HG02981 (cell line): ENCODE measurements around the gene PF4V1.

Experiments used
- ATAC-seq: cut with Tn5 transposase; IDR thresholded peaks from one replicate; pipeline ENCODE4 v1.9.1; 2021; ENCODE audit warnings: mild to moderate bottlenecking, moderate library complexity; ENCODE audit not compliant: unreplicated experiment

PF4V1 gene, protein sequence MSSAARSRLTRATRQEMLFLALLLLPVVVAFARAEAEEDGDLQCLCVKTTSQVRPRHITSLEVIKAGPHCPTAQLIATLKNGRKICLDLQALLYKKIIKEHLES

DNA sequence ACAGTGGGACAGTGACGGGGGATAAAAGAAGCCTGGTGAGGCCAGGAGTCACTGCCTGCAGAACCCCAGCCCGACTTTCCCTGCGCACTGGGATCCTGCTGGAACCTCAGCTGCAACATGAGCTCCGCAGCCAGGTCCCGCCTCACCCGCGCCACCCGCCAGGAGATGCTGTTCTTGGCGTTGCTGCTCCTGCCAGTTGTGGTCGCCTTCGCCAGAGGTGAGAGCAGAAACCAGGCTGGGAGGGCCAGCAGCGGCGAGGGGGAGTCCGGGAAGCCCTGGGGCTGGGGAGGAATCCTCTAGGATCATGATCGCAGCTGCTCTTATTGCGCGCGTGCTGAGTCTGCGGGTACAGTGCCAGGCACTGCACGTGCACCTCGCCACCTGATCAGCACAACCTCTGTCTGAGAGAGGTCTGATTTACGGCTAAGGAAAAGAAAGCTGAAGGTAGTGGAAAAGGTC, at the start of gene PF4V1:
Gene PF4V1 (plus strand): TSS at position 51 of the 459 bp plus-strand sequence. CDS start 67 bp downstream, at position 118.
- no peak for ATAC-seq

DNA sequence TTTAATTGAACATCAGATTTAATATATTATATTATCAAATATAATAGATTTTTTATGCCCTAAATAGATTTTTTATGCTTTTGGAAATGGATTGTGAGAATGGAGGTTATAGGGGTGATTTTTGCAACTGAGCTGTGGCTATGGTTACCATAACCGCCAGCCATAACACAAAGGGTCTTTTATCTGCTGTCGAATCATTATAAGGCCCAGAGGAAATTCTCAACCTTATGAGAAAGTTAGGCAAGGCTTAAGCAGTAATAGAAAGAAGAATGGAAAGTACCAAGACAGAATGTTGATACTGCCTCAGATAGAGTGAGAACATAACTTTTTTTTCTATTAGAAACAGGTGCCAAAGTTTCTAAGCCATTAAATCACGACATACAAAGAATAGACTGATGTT, 42.9 kb upstream of the PF4V1 start:
- no peak for ATAC-seq

DNA sequence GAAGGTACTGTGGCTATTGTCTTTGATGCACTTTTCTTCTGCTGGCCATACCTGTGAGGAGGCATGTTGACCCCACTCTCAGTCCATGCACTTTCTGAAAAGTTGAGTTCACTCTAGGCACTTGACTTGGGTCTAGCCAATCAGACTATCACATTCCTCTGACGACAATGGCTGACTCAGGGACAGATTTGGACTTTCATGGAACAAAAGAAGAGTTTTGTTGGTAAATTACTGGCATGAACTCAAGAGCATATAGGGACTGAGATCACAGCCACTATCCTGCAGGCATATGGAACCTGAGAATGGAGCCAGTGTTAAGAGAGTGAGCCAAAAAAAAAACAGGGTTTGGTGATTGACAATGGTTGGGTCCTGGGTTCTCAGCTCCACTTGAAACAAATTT, 41.3 kb upstream of the PF4V1 start:
- no peak for ATAC-seq

GRCh38 chr4:73814679-73815078, 38.4 kb upstream of the PF4V1 start:
- no peak for ATAC-seq

DNA sequence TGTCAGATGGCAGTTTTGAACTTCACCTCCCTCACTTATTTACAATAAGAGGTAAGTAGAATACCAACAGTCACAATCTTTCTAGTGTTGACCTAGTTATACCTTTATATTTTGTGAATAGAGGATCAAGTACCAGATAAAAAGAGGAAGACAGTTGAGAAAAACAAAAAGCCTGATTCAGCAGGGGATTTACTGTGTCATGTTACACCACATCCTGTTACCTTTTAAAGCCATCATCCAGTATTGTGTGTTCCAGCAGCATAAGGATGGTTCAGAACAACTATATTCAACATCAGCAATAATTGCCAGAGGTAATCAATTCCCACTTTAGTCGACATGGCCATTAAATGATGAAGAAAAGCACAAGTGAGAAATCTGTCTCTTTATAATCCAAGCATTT, 38.0 kb upstream of the PF4V1 start:
- ATAC-seq: no peak

- no peak for ATAC-seq
Measured at GRCh38 chr4:73816814-73817213, 36.3 kb upstream of the PF4V1 start.

DNA sequence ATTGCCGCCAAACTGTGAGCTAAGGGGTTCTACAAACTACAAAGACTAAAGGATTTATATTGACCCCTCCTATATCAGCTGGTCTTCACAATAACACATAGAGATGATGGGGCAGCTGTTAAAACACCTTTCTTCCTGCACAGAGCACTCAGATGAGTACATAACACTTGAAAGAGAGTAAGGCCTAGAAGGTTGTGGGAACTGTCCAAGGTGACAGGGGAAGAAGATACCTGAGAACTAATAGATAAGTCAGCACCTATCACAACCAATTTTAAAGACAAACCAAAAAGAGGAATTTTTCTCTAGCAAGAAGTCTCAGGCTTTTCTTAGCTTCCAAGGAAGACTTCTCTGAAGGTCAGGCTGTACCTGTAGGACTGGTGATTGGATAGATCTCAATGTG, 35.8 kb upstream of the PF4V1 start:
- ATAC-seq: no peak

DNA sequence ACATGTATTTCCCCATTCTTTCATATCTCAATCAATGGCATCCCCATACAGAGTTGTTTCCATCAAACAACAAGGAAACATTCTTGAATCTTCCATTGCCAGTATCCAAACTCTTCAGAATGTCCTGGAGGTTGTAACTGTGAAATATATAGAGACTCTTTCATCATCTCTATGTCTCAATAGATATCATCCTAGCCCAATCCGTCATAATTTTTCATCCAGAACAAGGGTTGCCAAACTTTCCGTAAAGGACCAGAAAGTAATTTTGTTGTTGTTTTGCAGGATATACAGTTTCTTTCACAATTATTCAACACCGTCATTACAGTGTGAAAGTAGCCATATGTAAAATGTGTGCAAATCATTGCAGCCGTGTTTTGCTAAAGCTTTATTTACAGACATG, 31.8 kb upstream of the PF4V1 start:
- no peak for ATAC-seq

DNA sequence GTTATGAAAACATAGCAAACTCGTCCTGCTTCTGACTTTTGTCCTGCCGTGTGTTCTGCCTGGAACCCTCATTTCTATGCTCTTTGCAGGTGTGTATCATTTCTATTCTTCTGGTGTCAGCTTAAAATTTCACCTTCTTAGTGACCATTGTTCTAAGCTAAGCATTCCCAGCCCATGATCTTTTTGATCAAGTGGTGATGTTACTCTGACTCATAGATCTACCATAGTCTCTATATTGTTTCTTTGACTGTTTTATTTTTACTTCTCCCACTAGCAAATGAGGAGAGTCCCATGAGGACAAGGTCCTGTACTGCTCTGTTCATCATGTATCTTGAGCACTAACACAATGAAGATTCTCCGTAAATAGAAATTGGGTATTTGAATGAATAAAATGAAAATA, 30.7 kb upstream of the PF4V1 start:
- no peak for ATAC-seq

- no peak for ATAC-seq
Measured at GRCh38 chr4:73822812-73823504, 30.1 kb upstream of the PF4V1 start.

GRCh38 chr4:73823760-73824159, 29.3 kb upstream of the PF4V1 start:
- no peak for ATAC-seq

GRCh38 chr4:73828956-73829355, 24.1 kb upstream of the PF4V1 start:
- no peak for ATAC-seq

GRCh38 chr4:73831569-73831968, 21.5 kb upstream of the PF4V1 start:
- no peak for ATAC-seq

DNA sequence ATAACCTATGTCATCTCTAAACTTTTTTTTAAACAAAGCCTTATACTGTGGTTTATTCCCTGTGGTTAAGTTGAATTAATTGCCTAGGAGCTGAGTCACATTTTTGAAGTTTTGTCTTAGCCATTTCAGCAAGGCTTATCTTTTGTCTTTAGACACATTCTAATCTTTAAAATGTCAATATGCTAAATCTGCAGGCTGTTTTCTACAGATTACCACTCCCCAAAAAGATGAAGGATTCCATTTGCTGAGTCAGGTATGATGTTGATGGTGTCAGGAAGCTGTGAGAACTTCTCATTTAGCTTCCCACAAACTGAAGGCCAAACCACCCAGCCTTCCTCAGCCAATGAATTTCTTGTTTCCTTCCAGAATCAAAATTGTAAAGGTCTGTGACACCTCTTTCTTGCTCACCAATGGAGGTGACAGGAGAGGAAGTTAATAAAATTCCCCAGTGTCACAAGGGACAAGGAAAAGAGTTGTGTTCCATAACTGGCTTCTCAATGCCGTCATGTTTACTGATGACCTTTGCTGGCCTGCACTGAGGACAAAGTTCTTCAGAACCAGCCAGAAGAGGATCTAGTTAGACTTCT, 20.4 kb upstream of the PF4V1 start:
- no peak for ATAC-seq

GRCh38 chr4:73836373-73837279, 16.5 kb upstream of the PF4V1 start, which contains the start of gene CXCL6:
TSS of gene CXCL6 (plus strand) at chr4:73836678. CDS start at chr4:73836751, 73 bp downstream.
- ATAC-seq: no peak

DNA sequence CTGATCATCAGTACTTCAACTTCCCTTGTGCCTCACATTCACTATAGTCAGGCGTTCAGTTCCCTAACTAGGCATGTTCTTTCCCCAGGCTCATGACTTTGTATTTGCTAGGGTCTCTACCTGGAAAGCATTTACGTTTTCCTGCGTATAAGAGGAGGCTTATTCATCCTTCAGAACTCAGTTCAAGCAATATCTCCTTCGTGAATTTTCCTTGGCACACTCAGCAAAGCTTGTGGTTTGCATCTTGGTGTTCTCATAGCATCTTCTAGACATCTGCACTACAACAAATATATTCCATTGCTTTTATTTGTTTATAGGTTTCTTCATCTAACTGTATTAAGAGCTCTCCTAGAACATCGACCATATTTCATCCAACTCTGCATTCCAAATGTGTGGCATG, 14.0 kb upstream of the PF4V1 start:
- no peak for ATAC-seq

DNA sequence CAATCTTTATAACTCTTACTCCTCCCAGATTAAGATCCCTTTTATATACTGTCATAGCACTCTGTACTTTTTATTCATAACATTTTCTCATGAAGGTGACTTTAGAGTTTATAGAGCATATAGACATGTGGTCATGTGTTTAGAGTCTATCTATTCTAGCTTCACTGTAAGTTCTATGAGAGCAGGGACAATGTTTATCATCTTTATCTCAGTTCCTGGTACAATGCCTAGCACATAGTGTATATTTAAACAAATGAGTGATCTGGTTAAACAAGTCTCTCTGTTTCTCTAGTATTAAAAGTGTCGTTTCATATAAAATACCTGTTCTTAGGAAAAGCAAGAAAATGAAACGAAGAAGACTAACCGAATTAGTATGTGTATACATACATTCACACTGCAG, 13.4 kb upstream of the PF4V1 start:
- ATAC-seq: no peak

GRCh38 chr4:73841243-73841925, 11.7 kb upstream of the PF4V1 start:
- no peak for ATAC-seq

DNA sequence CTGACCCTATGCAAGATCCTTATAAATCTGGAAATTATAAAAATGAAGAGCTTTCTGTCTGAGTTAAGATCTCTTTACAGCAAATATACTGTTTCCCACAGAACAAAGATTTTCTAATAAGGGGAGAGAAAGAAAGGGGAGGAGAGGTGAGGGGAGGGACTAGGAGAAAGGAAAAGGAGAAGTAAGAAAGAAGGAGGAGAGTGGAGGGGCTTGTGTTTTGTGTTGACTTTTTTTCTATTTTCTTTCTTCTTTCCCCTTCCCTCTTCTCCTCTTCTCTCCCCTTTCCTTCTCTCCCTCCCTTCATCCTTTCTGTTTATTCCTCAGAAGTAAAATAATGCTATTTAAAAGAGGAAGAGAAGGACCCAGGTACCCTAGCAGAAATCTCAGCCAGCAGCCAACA, 10.4 kb upstream of the PF4V1 start:
- ATAC-seq: no peak

GRCh38 chr4:73843369-73843768, 9.7 kb upstream of the PF4V1 start:
- no peak for ATAC-seq

DNA sequence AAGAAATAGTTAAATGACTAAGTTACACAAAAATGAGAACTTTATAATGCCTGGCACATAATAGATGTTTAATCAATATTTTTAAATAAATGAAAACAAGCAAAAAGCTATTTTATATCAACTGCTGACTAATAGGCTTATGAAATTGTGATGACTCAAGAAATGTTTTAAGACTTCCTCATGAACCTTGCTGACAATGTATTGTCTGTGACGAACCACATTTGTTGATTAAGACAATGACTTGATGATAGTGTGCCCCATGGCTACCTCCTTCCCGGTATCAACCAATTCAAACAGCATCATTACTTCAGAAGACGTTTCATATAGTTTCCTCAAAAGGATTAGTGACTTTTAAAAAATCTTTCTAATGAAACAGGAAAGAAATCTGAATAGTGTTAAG, 8.8 kb upstream of the PF4V1 start:
- ATAC-seq: no peak
